ENCODE measurements around the gene ZNF839.

Gene ZNF839

DNA sequence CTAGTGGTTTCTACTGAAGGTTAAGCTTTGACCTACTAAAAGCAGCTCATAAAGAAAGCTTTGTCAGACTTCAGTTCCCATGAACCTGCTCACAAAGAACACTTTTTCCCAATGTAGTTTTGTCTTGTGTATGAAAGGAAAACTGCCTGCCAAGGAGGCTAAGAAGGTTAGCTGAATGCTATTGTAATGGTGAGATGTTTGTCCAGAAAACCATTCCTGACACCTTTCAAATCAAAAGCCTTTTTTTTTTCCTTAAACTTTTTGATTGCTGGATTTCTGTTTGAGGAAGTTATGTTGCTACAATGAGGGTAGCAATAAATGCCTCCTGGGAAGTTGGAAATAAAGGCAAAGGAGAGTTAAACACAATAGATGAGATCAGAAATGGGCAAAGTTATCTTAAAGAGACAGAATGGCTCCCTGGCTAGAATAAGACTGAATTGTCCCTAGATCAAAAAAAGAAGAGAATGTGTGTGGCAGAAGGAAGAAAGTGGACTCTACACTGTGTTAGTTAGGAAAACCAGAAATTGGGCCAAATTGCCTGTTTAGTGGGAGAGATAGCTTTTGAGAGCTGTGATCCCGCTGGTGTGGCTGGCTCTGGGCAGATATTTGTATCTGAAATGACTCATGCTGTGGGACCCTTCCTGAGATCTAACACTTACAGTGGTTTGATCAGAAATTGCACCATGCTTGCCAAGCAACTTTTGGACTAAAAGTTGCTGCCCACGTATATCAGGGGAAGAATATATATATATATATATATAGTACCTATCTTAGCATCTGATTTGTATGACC lies 70.7 kb downstream of the ZNF839 start:
- no peaks in the 10 kb centered on the region for H3K9me3 ChIP-seq (ENCODE audit: insufficient read depth, low read length, severe bottlenecking)
- H3K4me1 ChIP-seq (ENCODE audit: insufficient read depth, low read length) = no peaks in the 10 kb centered on the region
- no peak overlapping the region for H3K27ac ChIP-seq (ENCODE audit: low read length)
- no peaks in the 10 kb centered on the region for H4K20me1 ChIP-seq (ENCODE audit: insufficient read depth, low read length)
- H3K4me2 ChIP-seq (ENCODE audit: insufficient read depth, low read length) = no peak overlapping the region
- H3K9ac ChIP-seq (ENCODE audit: low read depth, low read length) = no peak overlapping the region
- no peak for ATAC-seq (ENCODE audit: insufficient read depth, low read depth)
- H3K4me3 ChIP-seq (ENCODE audit: low read depth in 1 of 2, low read length in 2 of 2) = no peak overlapping the region
- no peak for TF ChIP-seq EZH2 (IDR thresholded peaks at IDR 0.05; ENCODE audit: borderline replicate concordance, low read depth, low read length, severe bottlenecking)
- TF ChIP-seq, protein P1, sequence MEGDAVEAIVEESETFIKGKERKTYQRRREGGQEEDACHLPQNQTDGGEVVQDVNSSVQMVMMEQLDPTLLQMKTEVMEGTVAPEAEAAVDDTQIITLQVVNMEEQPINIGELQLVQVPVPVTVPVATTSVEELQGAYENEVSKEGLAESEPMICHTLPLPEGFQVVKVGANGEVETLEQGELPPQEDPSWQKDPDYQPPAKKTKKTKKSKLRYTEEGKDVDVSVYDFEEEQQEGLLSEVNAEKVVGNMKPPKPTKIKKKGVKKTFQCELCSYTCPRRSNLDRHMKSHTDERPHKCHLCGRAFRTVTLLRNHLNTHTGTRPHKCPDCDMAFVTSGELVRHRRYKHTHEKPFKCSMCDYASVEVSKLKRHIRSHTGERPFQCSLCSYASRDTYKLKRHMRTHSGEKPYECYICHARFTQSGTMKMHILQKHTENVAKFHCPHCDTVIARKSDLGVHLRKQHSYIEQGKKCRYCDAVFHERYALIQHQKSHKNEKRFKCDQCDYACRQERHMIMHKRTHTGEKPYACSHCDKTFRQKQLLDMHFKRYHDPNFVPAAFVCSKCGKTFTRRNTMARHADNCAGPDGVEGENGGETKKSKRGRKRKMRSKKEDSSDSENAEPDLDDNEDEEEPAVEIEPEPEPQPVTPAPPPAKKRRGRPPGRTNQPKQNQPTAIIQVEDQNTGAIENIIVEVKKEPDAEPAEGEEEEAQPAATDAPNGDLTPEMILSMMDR (IDR thresholded peaks at IDR 0.05; ENCODE audit: borderline replicate concordance, extremely low read depth, low read length, poor library complexity, severe bottlenecking) = no peak
- no peaks in the 10 kb centered on the region for H3K27me3 ChIP-seq (ENCODE audit: insufficient read depth, low read length, poor library complexity)
- no peak overlapping the region for H2AFZ ChIP-seq (ENCODE audit: low read depth, low read length)
- H3K36me3 ChIP-seq (ENCODE audit: insufficient read depth, low read length) = no peaks in the 10 kb centered on the region
- no peak for DNase-seq
- H3K79me2 ChIP-seq (ENCODE audit: insufficient read depth, low read length) = no peaks in the 10 kb centered on the region
